GM19328 (cell line): ENCODE data around the gene UBE4A.

ENCODE experiments used
- ATAC-seq: cut with Tn5 transposase; IDR thresholded peaks from one replicate; pipeline ENCODE4 v1.9.1; 2021; ENCODE audit warnings: mild to moderate bottlenecking, moderate library complexity; ENCODE audit not compliant: unreplicated experiment

Gene UBE4A

GRCh38 chr11:118435893-118436624 lies 76.7 kb downstream of the UBE4A start, which contains the start of gene KMT2A:
TSS of gene KMT2A (plus strand) at chr11:118436492. CDS start at chr11:118436513, 21 bp downstream.
- ATAC-seq: peak; percentile 67

DNA sequence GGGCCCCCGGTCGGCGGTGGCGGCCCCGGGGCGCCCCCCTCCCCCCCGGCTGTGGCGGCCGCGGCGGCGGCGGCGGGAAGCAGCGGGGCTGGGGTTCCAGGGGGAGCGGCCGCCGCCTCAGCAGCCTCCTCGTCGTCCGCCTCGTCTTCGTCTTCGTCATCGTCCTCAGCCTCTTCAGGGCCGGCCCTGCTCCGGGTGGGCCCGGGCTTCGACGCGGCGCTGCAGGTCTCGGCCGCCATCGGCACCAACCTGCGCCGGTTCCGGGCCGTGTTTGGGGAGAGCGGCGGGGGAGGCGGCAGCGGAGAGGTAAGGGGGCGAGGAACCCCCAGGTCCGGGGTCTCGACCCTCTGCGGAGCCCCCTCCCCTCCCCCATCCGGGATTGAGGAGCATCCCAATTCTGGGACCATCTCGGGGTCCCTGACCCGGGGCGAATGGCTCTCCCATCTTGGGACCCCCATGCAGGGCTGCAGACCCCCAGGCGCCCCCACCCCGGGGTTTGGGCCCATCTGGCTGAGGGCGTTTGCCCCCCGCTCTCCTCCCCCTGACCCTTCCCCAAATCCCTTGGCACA lies 77.3 kb downstream of the UBE4A start:
- ATAC-seq: peak; percentile 19

DNA sequence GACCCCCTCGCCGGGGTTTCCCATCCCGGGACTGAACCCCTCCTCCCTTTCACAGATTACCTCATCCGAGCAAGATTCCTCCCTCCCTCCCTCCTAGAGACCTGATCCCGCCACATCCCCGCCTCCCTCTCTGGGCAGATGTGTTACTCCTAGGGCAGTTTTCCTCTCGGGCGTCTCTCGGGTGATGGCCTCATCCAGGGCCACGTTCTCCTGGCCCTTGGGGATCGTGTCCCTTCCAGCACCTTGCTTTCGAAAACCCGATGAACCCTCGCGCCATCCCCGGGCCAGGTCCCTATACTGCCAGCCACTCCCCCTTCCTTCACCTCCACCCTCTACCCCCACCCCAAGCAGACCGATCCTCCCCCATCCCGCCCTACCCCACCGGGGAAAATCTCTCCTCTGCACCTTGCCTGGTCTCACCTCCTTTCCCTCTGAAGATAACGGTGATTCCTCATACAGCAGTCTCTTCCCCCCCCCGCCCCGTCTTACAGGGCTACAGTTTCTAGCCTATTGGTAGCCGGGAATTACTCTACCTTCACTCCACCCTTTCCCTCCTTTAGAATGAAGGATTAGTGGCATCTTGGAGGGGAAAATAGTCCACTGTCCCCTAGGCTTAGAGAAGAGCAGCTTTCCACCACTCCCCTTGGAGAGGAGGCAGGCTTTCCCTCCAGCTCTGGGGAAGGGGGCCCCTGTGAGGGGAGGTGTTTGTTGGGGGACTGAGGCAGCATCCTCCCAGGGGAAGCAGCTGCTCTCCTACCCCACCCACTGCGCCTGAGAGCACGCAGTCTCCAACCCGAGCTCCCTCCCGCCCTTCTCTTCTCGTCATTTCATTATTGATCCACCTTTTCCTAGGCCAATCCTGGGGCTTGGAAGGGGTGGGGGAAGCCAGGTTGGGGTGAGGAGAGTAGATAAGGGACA lies 78.1 kb downstream of the UBE4A start:
- ATAC-seq: no peak

DNA sequence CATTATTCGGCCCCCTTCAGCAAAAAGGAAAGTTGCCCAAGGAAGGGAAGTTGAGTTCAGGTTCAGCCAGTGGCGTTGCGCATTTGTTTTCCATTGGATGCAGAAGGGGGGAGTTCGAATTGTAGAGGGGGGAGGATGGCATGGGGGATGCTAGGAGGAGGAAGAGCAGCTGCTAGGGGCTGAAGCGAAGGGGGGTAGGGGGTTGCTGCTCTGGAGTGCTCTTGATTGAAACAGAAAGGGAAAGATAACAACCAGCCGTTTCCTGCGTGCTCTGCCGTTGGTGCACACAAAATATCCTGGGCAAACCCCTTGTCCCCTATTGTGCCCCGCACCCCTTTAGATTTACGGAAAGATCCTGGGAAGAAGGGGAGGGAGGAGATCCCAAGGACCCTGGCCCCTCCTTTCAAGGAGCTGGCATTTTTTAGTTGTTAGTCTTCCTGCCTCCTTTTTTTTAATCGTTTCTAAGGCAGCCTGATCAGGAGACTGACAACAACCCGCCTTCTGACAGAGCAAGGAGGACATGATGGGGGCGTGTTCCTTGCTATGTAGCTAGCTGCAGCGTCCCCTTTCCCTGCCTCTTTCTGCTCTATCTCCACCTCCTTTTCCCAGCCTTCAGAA lies 79.0 kb downstream of the UBE4A start:
- ATAC-seq: no peak

GRCh38 chr11:118439646-118440045 lies 80.2 kb downstream of the UBE4A start:
- ATAC-seq: no peak

GRCh38 chr11:118441770-118442275 lies 82.4 kb downstream of the UBE4A start:
- no peak for ATAC-seq

GRCh38 chr11:118442301-118442700 lies 82.9 kb downstream of the UBE4A start:
- ATAC-seq: no peak

DNA sequence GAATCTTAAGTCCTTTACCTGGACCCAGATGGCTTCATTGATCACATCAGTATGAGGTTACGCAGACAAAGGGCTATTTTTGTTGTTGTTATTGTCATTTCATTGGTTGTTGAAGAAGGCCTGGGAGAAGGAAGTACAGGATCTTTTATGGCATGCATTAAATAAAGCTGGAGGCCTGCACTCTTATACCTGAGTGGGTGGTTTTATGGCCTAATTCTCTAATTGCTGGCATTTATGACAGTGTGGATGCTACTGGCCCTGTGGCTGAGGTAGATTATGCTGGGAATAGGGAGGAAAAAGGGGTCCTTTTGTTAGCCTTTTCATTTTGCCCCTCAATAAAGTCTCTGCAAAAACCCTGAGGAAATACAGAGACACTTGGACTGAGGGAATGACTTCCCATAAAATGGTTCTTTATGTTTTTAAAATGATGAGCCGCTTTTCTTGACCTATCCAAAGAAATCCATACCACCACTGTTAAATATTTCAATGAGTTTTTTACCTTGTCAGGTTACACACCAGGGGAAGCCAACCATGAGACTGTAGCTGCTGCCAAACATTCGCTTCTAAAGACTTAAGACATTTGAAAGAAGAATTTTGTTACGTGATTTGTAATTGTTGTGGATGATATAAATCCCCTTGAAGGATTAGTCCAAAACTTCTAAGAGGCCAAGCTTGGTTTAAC lies 83.6 kb downstream of the UBE4A start:
- ATAC-seq: no peak

DNA sequence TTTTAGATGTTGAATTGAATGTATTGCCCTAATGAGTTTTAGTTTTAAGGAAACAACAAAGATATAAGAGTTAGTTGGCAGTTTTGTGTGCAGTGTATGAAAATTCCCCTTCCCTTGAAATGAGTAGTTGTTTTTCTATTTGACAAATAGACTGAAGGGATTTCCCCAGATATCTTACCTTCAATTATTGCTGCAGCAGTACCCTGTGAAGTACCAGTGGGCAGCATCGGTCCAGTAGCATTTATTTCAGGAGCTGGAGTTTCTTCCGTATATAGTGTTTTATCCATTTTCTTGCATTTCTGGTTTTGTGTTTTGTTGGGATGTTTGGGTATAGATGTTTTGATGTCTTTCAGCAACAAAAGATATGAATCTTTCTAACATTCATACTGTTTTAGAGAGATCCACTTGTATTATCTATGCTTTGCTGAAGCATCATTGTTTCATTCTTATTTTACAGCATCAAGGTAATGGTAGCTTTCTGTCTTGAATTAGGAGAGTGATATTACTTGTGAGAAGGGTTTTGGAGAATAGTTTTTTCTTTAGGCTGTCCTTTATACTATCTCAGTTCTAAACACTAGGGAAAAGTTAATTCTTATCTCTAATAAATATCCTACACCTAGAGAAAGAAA lies 84.3 kb downstream of the UBE4A start:
- ATAC-seq: no peak

- ATAC-seq: no peak
Observed at GRCh38 chr11:118447423-118447822, 88.0 kb downstream of the UBE4A start.

DNA sequence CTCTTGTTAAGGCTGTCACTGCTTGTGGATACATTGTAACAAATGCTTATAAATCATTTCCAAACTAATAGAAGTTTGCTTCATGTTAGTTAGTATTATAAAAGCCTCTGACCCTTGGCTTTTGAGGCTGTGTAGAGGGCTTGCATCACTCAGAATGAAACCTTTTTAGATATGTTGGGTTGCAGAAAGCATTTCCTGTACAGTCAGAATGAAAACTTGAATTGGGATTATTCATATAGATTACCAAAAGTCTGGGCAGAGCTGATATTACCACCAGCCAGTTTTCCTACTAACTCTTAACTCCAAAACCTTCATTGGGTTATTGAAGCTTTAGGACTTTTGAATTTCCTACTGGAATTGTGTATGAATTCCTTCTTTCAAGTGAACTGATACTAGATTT lies 88.9 kb downstream of the UBE4A start:
- peak; percentile 58 for ATAC-seq
